Stimulated activated CD8-positive, alpha-beta memory T cell treated with anti-CD3 and anti-CD28 coated beads, Interleukin-4, amount 100 ng/mL, for 1 hour (primary cell): Measurements from ENCODE around the gene TACC2.
"Not testable (repeated sequence)": the region's sequence is repeated elsewhere in the genome, so short reads cannot be mapped to it uniquely, and the experiment has no call there.

Source experiments
- DNase-seq, 2 donors: peaks; one replicate each; pipeline ENCODE4 v3.0.0-alpha.2; 2020; ENCODE audit warnings: low read depth in 2 of 2, low spot score in 1 of 2

Gene TACC2

DNA sequence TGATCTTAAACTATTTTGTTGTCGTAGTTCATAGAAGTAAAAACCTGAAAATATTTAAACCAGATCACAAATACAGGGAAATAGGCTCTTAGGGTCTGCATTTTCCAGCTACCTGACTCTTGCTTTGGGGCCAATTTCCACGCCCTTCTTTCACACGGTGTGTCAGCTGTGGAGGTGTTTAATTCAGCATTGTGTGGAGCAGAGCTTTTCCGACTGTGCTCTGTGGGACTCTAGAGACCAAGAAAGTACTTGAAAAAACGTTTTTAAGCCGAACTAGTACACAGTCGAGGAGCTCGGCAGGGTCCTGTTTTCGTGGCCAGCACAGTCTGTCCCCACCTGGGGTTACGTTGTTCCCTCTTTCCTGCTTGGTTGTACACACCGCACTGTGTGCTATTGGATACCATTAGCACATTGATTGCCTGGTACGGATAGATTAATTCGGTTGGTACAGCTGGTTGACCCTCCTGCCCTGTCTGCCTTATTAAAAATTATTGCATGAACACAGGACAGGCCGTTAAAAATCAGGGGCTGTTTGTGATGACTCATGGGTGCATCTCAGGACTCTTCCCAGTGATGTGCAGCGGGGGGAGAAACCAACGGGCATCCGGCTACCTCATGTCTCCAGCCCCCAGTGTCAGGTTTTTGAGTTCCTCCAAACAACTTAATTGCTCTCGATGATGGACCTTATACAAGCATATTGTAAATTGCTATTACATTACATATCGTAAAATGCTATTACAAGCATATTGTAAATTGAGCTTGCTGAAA, 201.4 kb downstream of the TACC2 start:
- no peak for DNase-seq

DNA sequence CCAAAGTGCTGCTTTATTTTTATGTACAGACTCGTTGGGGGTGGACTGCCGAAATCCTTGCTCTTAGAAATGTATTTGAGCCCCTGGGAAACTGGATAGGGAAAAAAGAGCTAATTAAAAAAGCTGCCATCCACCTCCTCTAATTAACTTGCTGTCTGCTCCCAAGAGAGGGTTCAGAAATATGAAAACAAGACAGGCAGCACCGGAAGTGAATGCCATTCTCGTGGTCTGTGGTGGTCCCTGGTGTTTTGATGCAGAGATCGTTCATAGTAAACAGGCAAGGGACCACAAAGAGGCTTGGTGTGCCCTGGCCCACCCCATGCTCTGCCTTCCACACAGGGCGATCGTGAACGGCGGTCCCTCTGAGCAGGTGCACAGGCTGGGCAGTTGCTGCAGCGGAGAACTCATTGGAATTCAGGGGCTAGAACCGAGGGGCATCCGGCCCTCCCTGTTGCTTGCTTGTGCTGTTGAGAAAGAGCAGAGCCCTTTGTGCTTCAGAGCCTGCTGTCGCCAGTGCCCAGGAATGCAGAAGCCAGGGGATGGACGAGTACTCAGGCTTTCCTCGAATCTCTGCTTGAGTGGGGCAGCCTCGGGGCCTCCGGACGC, 203.1 kb downstream of the TACC2 start:
- DNase-seq = no peak

DNA sequence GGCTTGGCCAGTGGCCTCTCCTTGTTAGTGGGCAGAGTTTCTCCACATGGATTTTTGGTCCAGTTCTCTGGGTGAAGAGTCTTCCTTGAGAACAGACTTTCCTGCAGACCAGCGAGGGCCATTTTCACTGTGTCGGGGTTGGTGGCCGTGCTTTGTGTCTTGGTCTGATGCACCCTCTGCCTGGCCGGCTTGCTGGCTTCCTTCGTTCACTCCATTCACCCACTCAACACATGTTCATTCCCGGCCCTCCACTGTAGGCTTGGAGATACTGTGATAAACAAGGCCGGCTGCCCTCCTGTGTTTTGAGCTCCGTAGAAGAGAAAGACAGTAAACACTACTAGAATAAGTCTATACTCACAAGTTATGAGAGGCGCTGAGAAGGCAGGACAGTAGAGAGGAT, 205.3 kb downstream of the TACC2 start:
- no peak for DNase-seq

DNA sequence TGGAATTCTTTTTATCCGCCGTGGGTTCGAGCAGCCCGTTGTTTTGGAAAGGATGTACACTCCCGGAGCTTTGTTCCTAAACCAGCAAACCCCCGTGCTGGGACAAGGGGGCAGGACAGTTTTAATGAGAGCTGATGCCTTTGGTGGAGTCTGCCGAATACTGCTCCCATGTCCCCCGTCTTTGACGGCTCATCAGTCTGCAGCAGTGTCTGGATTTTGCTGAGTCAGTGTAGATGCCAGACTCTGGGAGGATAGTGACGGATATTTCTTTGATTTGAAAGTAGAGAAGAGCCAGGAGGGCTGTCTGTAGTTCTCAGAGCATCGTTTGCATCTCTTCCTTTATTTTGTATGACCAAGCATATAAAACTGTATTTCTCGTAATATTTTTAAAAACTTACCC, 207.3 kb downstream of the TACC2 start:
- no peak for DNase-seq

DNA sequence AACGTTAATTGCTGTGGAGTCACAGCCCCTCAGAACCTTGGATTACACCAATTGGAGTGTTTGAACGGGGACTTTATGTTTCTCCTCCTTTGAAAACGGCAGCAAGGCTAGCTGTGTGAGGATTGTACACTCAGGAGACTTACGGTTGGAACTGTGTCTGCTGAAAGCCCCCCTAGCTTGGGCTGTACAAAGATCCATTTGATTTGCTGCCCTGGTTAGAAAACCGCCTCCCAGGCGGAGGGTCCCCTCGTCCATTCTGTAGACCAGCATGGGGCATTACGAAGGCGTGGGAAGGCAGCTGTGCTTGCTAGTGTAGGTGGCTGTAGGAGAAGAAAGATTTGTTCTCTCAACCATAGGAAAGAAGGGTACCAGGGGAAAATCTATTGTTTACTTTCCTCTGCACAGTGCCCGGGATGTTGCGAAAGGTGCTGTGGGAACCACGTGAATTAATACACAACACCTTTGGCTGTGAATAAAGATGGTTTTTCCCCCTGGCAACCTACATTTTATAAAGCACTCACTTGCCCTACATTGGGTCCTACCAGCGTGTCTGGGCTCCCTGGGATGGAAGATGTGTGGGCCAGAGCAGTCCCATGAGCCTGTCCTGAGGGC, 208.8 kb downstream of the TACC2 start:
- DNase-seq = no peak

DNA sequence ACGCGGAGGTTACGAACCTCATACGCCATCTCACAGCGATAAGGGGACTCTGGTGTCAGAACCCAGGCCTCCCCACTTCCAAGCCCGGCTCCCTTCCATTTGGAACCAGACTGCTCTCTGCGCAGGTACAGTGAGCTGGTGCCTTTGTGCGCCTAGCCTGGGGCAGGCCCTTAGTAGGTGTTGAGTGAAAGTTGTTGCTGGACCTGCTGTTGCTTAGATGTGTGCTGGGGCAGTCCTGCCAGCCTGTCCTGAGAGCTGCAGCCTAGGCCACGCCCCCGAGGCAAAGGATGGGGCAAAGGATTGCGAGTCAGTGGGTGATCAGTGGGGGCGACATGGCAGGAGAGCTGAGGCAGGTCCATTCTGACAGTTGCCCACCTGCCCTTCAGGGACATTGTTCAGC, 209.7 kb downstream of the TACC2 start:
- DNase-seq = no peak

DNA sequence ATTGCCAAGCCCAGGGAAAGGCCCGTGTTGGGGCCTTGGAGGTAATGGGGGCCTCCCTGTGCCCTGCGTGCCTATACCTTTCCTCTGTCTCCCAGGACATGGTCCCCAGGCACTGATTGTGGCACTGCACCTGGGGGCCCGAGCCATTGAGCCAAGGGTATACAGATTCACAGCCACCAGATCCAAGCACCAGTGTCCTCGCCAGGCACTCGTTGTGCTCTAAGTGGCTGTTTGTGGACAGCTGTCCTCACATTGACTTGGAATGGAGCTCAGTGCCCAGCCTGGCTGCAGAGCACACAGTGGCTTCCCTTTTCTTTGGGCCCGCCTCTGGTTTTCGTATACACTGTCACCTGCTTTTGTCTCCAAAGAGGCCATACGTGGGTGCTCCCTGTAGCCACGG, 210.1 kb downstream of the TACC2 start:
- DNase-seq = no peak

DNA sequence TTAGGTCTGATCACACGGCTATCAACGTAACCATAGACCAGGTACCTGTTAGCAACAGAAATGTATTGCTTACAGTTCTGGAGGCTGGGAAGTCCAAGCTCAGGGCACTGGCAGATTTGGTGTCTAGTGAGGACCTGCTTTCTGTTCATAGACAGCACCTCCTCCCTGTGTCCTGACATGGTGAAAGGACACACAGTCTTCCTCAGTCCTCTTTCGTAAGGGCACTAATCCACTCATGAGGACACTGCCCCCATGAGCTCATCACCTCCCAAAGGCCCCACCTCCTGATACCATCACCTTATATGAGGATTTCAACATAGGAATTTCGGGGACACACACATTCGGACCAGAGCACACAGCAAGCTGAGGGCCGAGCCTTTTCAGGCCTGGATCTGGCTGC, 210.7 kb downstream of the TACC2 start:
- DNase-seq = no peak

DNA sequence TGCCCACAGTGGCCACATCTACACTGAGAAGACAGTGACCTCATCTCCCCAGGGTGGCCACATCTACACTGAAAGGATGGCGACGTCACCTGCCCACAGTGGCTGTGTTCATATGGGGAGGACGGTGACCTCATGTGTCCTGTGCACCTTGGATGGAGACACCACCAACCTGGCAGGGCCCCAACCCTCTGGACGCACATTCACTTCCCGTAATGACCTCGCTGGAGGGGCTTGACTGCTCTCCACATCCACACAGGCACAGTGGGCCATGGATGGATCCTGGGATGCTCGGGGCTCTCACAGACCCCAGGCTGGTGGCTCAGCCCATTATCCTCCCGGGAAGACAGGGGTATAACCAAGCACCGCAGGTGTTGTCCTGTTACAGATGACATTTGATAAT, 212.4 kb downstream of the TACC2 start:
- no peak for DNase-seq

DNA sequence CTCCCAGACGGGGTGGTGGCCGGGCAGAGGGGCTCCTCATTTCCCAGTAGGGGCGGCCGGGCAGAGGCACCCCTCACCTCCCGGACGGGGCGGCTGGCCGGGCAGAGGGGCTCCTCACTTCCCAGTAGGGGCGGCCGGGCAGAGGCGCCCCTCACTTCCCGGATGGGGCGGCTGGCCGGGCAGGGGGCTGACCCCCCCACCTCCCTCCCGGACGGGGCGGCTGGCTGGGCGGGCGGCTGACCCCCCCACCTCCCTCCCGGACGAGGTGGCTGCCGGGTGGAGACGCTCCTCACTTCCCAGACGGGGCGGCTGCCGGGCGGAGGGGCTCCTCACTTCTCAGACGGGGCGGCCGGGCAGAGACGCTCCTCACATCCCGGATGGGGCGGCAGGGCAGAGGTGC, 214.2 kb downstream of the TACC2 start:
- not testable (repeated sequence) for DNase-seq

DNA sequence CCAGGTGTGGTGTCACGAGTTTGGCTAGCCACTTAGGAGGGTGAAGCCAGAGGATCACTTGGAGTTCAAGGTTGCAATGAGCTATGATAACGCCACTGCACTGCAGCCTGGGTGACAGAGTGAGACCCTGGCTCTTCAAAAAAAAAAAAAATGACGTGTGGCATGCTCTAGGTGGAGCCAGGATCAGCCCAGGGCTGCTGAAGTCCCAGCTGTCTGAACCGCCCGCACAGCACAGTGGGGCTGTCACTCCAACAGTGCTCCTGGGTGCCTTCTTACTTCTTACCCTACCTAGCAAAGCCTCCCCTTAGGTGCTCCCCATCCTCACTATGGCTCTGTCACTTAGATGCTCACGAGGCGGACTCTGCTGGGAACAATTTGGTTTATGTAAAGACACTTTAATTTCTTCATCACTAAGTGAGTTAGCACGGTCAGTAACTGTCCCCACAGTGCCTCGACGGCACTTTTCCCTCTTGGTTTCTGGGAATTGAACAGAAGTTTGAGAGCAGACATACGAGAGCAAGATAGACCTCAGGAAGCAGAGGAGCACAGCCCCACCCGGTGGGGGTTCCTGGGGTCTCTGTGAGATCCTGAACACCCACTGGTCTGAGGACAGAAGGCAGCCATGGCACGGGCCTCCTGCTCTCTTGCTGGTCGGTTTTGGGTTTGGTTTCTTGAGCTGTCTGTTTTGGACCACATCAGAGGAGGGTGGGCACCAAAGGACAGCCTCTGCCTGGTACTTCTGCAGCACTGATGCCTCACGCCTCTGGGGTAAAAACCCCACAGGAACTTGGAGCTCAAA, 215.9 kb downstream of the TACC2 start:
- no peak for DNase-seq

DNA sequence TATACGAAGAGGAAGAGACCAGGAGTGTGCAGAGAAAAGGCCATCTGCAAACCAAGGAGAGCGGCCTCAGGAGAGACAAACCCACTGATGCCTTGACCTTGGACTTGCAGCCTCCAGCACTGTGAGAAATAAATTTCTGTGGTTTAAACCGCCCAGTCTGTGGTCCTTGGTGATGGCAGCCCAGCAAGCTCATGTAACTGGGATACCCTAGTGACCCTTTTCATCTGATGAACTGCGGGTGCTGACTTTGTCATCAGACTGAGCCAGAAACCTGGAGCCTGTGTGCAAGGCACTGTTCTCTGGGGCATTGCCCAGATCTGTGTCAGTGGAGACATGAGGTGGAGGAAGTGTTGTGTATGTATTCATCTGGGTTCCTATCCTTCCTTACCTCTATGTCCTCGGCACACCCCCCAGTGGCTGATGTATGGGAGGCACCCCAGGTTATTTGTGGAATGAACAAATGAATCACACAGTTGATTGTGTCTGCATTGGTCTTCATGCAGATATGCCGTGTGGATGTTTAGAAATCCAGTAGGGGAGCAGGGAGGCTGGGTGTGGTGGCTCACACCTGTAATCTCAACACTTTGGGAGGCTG, 217.6 kb downstream of the TACC2 start:
- DNase-seq = no peak

DNA sequence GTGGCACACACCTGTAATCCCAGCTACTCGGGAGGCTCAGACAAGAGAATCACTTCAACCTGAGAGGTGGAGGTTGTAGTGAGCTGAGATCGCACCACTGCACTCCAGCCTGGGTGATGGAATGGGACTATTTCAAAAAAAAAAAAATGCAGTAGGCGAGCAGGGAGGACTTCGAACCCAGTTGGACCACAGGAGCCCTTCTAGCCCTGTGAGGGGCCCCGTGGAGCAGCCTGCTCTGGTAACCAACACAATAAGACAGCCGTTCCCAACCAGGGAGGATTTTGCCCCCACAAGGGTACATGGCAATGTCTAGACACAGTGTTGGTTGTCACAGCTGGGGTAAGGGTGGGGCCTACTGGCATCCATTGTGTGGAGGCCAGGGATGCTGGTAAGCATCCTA, 218.2 kb downstream of the TACC2 start:
- no peak for DNase-seq

DNA sequence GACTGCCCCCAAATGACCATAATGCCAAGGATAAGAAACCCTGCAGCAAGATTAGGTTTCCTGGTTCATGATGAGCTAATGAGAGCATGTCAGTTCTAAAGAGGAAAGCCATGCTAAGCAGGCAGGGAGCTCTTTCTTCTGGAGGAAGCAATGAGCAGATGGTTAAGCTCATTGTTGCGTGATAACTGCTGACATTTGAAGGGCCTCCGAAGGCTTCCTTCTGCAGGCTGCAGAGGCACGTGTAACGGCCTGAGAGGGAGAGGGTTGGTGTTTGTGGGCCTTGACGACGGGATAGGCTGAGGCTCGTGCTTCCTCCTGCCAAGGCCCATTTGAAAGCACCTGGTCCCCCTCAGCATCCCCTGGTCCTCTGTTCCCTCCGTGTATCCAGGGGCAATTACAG, 218.6 kb downstream of the TACC2 start:
- no peak for DNase-seq

DNA sequence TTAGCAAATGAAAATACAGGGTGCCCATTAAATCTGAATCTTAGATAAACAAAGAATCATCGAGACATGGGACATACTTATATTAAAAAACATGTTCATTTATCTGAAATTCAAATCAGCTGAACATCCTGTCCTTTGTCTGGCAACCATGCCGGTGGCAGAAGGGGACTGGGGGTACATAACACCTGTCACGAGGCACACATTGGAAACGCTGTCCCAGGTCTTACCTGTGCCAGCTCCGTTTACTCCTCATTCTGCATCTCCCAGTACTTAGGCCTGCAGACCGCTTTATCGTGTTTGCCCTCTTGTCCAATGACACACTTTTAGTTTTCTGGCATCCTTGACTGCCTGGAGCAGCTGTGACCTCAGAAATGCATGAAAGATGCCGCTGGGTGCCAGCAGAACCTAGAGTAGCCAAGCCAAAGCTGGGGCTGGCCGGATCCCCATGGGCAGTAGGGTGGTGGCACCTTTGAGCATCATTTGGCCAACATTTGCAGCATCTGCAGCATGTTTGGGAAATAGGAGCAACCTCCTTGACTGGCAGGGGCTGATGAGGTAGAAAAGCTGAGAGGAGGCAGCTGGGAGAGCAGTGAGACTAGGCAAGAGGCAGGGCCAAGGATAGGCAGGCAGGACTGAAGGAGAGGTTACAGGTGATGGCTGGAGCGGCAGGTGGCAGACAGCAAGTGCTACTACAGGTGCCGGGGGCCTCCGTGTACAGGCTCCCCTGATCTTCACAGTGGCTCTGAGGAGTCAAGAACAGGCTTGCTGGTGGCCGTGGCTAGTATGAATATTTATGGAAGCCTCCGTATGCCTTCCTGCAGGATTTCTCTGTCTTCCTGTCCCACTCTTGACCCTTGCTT, 219.8 kb downstream of the TACC2 start:
- DNase-seq = no peak

DNA sequence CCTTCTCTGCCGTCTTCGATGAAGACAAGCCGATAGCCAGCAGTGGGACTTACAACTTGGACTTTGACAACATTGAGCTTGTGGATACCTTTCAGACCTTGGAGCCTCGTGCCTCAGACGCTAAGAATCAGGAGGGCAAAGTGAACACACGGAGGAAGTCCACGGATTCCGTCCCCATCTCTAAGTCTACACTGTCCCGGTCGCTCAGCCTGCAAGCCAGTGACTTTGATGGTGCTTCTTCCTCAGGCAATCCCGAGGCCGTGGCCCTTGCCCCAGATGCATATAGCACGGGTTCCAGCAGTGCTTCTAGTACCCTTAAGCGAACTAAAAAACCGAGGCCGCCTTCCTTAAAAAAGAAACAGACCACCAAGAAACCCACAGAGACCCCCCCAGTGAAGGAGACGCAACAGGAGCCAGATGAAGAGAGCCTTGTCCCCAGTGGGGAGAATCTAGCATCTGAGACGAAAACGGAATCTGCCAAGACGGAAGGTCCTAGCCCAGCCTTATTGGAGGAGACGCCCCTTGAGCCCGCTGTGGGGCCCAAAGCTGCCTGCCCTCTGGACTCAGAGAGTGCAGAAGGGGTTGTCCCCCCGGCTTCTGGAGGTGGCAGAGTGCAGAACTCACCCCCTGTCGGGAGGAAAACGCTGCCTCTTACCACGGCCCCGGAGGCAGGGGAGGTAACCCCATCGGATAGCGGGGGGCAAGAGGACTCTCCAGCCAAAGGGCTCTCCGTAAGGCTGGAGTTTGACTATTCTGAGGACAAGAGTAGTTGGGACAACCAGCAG, 221.7 kb downstream of the TACC2 start:
- no peak for DNase-seq

DNA sequence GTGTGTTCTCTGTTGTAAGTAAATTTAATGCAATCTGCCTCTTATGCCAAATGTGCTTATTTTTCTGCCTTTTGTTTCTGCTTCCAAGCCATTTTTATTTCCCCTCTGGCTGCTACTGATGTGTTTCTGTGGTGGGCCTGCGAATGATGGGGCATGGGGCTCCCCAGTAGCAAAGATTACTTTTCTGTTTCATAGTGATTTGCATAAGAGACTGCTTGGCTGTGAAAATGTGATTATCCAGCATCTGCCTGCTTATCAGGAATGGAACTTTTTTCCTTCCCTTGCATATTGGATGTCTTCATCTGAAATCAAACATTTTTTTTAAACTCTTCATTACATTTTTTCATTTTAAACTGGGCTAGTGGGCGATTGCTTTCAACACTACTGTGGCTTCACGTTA, 224.4 kb downstream of the TACC2 start:
- no peak for DNase-seq

DNA sequence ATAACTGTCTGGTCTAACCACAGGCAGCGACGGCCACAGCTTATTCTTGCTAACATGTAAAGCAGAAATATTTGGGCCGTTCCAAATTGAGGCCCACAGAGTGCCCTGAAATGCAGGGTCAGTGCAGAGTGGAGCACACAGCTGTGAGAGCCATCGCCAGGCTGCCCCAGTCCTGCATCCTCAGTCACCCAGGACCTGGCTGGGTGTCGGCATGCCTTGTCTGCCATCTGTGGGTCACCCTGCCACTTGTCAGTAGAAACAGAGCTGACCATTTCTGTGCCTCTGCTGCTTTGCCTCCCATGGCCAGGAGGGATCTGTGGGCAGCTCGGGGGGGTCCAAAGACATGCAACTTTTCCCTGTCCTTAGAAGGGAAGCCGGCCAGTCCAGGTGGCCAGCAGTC, 224.8 kb downstream of the TACC2 start:
- no peak for DNase-seq

DNA sequence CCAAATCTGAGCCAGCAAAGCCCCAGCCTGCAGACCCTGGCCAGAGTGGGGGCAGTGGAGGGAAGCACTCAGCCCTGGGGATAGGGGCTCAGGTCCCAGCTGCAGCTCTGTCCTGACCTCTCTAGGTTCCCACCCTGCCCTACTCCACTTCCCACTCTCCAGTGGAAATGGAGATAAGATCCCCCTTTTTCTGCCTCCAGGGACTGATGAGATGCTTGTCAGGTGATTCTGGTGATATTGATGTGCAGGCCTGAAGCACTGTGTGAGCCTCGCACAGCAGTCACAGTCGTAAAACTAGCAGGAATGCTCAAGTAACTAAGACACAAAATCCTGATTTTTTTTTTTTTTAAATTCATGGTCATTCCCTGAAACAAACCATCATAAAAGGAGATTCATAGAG, 227.1 kb downstream of the TACC2 start:
- no peak for DNase-seq

DNA sequence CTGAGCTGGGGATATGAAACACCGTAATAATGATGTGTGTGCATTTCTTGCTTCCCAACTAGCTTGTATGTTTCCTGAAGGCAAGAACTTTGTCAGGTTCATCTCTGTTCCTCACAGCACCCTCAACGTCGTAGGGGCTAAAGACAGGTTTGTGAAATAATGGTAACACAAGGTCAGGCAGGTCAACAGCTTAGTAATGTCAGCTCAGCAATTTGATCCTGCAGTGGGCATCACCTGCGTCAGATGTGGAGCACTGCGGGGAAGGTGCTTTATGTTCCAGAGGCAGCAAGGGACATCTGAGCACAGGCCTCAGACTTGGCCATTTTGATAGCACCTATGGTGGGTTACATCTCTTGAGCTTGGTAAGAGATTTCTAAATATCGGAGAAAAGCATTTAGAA, 230.4 kb downstream of the TACC2 start:
- no peak for DNase-seq
